CD14-positive monocyte (primary cell): Measurements from ENCODE around the gene HAPLN2. TPM values are rescaled to one million over a fixed set of nuclear protein-coding genes. Genes with fewer than 3 reads are reported as not detected.

Source experiments
- DNase-seq, 3 donors: peaks; one replicate each; pipeline ENCODE4 v3.0.0-alpha.2; 2011 to 2022
- H2AFZ ChIP-seq: 2 replicates; pipeline ENCODE4 v1.6.0; 2012; ENCODE audit warnings: mild to moderate bottlenecking, low read depth, low read length, inconsistent platforms; ENCODE audit not compliant: insufficient read depth, poor library complexity, severe bottlenecking
- H3K27ac ChIP-seq, 2 donors: 1 replicate in 1 of 2; 2 replicates in 1 of 2; pipeline ENCODE4 v1.5.1; 2012 to 2013; ENCODE audit warnings: low read length in 2 of 2, control low read depth in 1 of 2, inconsistent platforms in 1 of 2, low read depth in 1 of 2, mild to moderate bottlenecking in 1 of 2
- H3K27me3 ChIP-seq, 2 donors: one replicate each; pipeline versions ENCODE4 v1.6.0 to v1.6.1; 2011 to 2013; ENCODE audit warnings: low read length in 2 of 2; ENCODE audit not compliant: control insufficient read depth in 2 of 2, insufficient read depth in 2 of 2
- H3K36me3 ChIP-seq, 2 donors: replicated peaks in 1 of 2; 1 replicate in 1 of 2; 2 replicates in 1 of 2; pipeline versions ENCODE4 v1.5.1 to v1.6.1; 2012 to 2013; ENCODE audit warnings: low read length in 2 of 2, control low read depth in 1 of 2, inconsistent platforms in 1 of 2, mild to moderate bottlenecking in 1 of 2; ENCODE audit not compliant: insufficient read depth in 2 of 2, control insufficient read depth in 1 of 2
- H3K4me1 ChIP-seq, 2 donors: 1 replicate in 1 of 2; 2 replicates in 1 of 2; pipeline versions ENCODE4 v1.5.1 to v1.6.1; 2012 to 2013; ENCODE audit warnings: low read length in 2 of 2, control low read depth in 1 of 2, inconsistent platforms in 1 of 2, mild to moderate bottlenecking in 1 of 2, moderate library complexity in 1 of 2; ENCODE audit not compliant: insufficient read depth in 2 of 2, control insufficient read depth in 1 of 2
- H3K4me2 ChIP-seq: replicated peaks from 2 replicates; pipeline ENCODE3; 2012; ENCODE audit warnings: low read length, moderate library complexity, mild to moderate bottlenecking; ENCODE audit not compliant: poor library complexity, severe bottlenecking; ENCODE audit errors: extremely low read depth
- H3K4me3 ChIP-seq, 3 experiments: fragments of 200-600 bp in 1 of 3; sonication (generic) in 1 of 3; replicated peaks in 1 of 3; 1 replicate in 2 of 3; 2 replicates in 1 of 3; pipeline ENCODE4 v1.5.1; 2011 to 2013; ENCODE audit warnings: low read length in 3 of 3, mild to moderate bottlenecking in 3 of 3, control low read depth in 2 of 3, low read depth in 2 of 3, inconsistent platforms in 1 of 3, moderate library complexity in 1 of 3
- H3K79me2 ChIP-seq: 2 replicates; pipeline ENCODE4 v1.6.0; 2012; ENCODE audit warnings: mild to moderate bottlenecking, control low read depth, inconsistent platforms, low read length, moderate library complexity; ENCODE audit not compliant: insufficient read depth
- H3K9ac ChIP-seq: 2 replicates; pipeline ENCODE4 v1.6.0; 2017; ENCODE audit warnings: low read length, mild to moderate bottlenecking; ENCODE audit not compliant: insufficient read depth, poor library complexity, severe bottlenecking
- H3K9me3 ChIP-seq, 2 donors: replicated peaks in 1 of 2; 1 replicate in 1 of 2; 2 replicates in 1 of 2; pipeline versions ENCODE4 v1.5.1 to v1.6.1; 2012 to 2013; ENCODE audit warnings: low read length in 2 of 2, control low read depth in 1 of 2; ENCODE audit not compliant: control insufficient read depth in 1 of 2, insufficient read depth in 1 of 2
- H4K20me1 ChIP-seq: 2 replicates; pipeline ENCODE4 v1.6.0; 2012; ENCODE audit warnings: mild to moderate bottlenecking, low read length, control low read depth, moderate library complexity; ENCODE audit not compliant: insufficient read depth
- H3K27ac Mint-ChIP-seq, 7 donors: one replicate each; pipeline ENCODE4 v1.8.0; 2020; ENCODE audit warnings: mild to moderate bottlenecking in 7 of 7, mixed read lengths in 7 of 7, moderate library complexity in 6 of 7, inconsistent platforms in 2 of 7
- H3K27me3 Mint-ChIP-seq, 3 donors: one replicate each; pipeline ENCODE4 v1.8.0; 2021 to 2022; ENCODE audit warnings: low read depth in 3 of 3, mild to moderate bottlenecking in 3 of 3, mixed read lengths in 3 of 3, moderate library complexity in 3 of 3, inconsistent platforms in 1 of 3
- H3K36me3 Mint-ChIP-seq, 2 donors: one replicate each; pipeline ENCODE4 v1.8.0; 2020; ENCODE audit warnings: mixed read lengths in 2 of 2, inconsistent platforms in 1 of 2, mild to moderate bottlenecking in 1 of 2
- H3K4me1 Mint-ChIP-seq: one replicate; pipeline ENCODE4 v1.8.0; 2020; ENCODE audit warnings: mild to moderate bottlenecking, mixed read lengths
- H3K4me3 Mint-ChIP-seq, 2 donors: one replicate each; pipeline ENCODE4 v1.8.0; 2020; ENCODE audit warnings: mild to moderate bottlenecking in 2 of 2, mixed read lengths in 2 of 2, moderate library complexity in 1 of 2
- H3K9me3 Mint-ChIP-seq, 7 donors: one replicate each; pipeline ENCODE4 v1.8.0; 2020 to 2022; ENCODE audit warnings: mixed read lengths in 7 of 7, mild to moderate bottlenecking in 6 of 7, moderate library complexity in 6 of 7, inconsistent platforms in 2 of 7
- WGBS: methylation state at CpG from one replicate; pipeline ENCODE4 v1.1.5; 2013; ENCODE audit warnings: missing lambda C conversion rate; ENCODE audit not compliant: insufficient coverage; 5-methylcytosine and 5-hydroxymethylcytosine counted together
- intact Hi-C, 2 donors: fragments of 100-400 bp; cut with micrococcal nuclease; formaldehyde crosslinking; loops; one replicate each; pipeline versions ENCODE4 v1.15.0 to v1.15.1; 2023
- polyA plus RNA-seq, 3 donors: library from polyadenylated mRNA; depleted of rRNA in 1 of 3; unstranded in 2 of 3; stranded (reverse) in 1 of 3; fragments of 300-500 nt in 2 of 3; fragments of >200 nt in 1 of 3; fragmentation: Illumina TruSeq in 2 of 3; gene quantifications; 1 replicate in 2 of 3; 2 replicates in 1 of 3; pipeline ENCODE4 v1.2.3, GENCODE V29; 2012 to 2021
- TF ChIP-seq, protein P1 (sequence below): fragments of 200-600 bp; IDR thresholded peaks from one replicate; pipeline ENCODE4 v1.8.0; 2022; ENCODE audit warnings: antibody characterized with exemption, mild to moderate bottlenecking

The HAPLN2 gene
- polyA plus RNA-seq, 3 donors, result not detected

DNA sequence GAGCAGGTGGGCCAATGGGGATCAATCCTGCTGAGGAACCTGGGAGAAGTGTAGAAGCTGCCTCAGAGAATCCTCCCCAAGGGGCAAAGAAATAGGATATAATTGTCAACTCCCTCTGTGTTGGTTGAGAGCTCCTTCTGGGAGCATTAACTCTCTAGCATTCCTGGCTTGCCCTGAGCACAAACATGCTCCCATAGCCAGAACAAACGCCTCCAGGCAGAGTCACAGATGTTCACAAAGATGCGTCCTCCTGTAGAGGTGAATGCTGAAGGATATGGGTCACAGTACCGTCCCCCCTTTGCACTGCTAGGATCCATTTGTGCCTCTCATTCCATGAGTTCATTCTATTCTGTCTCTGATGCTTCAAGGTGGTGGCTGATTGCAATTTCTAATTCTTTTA, 13.1 kb downstream of the HAPLN2 start:
- H3K9ac ChIP-seq, result no peak overlapping the region
- H3K4me1 ChIP-seq, result no peaks in the 10 kb centered on the region
- no peak overlapping the region for H3K4me2 ChIP-seq
- DNase-seq, result no peak
- no peak overlapping the region for H3K4me3 ChIP-seq
- Mint-ChIP-seq H3K27ac (no peak overlapping the region), H3K27me3 (peaks cover 49 to 79% (median 56%) of the 10 kb centered on the region in 3 donors), H3K36me3 (no peaks in the 10 kb centered on the region), H3K9me3 (no peaks in the 10 kb centered on the region), H3K4me3 (peak overlapping the region in 1 of 2 donors; percentile 9), H3K4me1 (peaks cover 1% of the 10 kb centered on the region)
- H3K36me3 ChIP-seq, result no peaks in the 10 kb centered on the region
- WGBS, result no CpG with 5 or more reads among the region's 3 CpGs
- TF ChIP-seq, protein P1, sequence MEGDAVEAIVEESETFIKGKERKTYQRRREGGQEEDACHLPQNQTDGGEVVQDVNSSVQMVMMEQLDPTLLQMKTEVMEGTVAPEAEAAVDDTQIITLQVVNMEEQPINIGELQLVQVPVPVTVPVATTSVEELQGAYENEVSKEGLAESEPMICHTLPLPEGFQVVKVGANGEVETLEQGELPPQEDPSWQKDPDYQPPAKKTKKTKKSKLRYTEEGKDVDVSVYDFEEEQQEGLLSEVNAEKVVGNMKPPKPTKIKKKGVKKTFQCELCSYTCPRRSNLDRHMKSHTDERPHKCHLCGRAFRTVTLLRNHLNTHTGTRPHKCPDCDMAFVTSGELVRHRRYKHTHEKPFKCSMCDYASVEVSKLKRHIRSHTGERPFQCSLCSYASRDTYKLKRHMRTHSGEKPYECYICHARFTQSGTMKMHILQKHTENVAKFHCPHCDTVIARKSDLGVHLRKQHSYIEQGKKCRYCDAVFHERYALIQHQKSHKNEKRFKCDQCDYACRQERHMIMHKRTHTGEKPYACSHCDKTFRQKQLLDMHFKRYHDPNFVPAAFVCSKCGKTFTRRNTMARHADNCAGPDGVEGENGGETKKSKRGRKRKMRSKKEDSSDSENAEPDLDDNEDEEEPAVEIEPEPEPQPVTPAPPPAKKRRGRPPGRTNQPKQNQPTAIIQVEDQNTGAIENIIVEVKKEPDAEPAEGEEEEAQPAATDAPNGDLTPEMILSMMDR, result no peak
- H3K27me3 ChIP-seq, result peaks cover 28 to 59% of the 10 kb centered on the region in 2 donors
- H3K79me2 ChIP-seq, result no peaks in the 10 kb centered on the region
- intact Hi-C loops, result no loop called here
- no peaks in the 10 kb centered on the region for H4K20me1 ChIP-seq
- no peak overlapping the region for H2AFZ ChIP-seq
- H3K27ac ChIP-seq, result no peak overlapping the region
- H3K9me3 ChIP-seq, result no peaks in the 10 kb centered on the region

DNA sequence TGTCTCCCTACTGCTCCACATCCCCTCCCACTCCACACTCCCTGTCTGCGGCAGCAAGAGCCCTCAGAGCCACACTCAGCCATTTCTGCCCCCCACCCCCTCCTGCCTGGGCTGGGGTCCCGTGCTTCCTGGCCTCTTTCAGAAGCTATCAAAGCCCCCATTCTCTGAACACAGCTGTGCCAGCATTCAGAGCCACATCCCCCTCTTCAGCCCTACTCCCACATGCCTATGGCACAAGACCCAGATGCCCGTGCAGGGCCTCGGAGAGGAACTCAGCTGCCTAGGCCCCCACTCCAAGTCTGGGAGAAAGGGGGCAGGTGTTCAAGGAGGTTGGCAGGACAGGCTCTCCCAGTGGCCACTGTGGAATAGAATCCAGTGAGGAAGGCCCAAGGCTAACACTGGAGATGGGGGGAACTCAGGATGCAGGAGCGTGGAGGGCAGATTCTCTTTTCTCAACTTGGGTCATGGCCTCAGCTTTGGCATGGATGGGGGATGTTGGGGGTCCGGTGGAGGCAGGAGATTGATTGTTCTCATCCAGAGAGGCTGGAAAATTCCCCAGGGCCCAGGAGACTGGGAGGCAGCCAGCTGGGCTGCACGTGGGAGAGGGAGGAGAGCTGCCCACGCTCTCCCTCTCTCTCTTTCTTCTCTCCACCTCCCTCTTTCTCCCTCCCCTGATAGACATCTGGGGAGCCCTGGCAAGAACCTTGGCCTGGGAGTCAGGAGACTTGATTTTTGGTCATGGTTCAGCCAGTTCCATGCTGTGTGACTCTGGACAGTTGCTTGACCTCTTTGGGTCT, 19.2 kb downstream of the HAPLN2 start:
- intact Hi-C loops, result no loop called here
- no peak overlapping the region for H3K4me3 ChIP-seq
- TF ChIP-seq, protein P1, result no peak
- Mint-ChIP-seq H3K27me3 (peaks cover 63 to 82% (median 67%) of the 10 kb centered on the region in 3 donors), H3K27ac (no peak overlapping the region), H3K4me3 (peak overlapping the region in 1 of 2 donors; percentile 17), H3K4me1 (peaks cover 4% of the 10 kb centered on the region), H3K36me3 (peaks cover 3 to 4% of the 10 kb centered on the region in 2 donors), H3K9me3 (peaks cover 0 to 10% (median 3%) of the 10 kb centered on the region in 7 donors)
- H3K9me3 ChIP-seq, result peaks cover 0 to 25% of the 10 kb centered on the region in 2 donors
- no peak overlapping the region for H3K4me2 ChIP-seq
- no peak overlapping the region for H3K9ac ChIP-seq
- no peak overlapping the region for H3K27ac ChIP-seq
- peaks cover 40 to 81% of the 10 kb centered on the region in 2 donors for H3K27me3 ChIP-seq
- H4K20me1 ChIP-seq, result no peaks in the 10 kb centered on the region
- H3K36me3 ChIP-seq, result no peaks in the 10 kb centered on the region
- WGBS, result 81% methylated on average over 3 of the region's 8 CpGs
- no peaks in the 10 kb centered on the region for H3K4me1 ChIP-seq
- no peak for DNase-seq
- no peak overlapping the region for H2AFZ ChIP-seq
- H3K79me2 ChIP-seq, result no peaks in the 10 kb centered on the region
